GM19372 (cell line): ENCODE measurements around the gene LLGL1.

Source experiments
- ATAC-seq: cut with Tn5 transposase; IDR thresholded peaks from one replicate; pipeline ENCODE4 v1.9.1; 2021; ENCODE audit warnings: mild to moderate bottlenecking, low read depth, moderate library complexity; ENCODE audit not compliant: unreplicated experiment

LLGL1 gene

DNA sequence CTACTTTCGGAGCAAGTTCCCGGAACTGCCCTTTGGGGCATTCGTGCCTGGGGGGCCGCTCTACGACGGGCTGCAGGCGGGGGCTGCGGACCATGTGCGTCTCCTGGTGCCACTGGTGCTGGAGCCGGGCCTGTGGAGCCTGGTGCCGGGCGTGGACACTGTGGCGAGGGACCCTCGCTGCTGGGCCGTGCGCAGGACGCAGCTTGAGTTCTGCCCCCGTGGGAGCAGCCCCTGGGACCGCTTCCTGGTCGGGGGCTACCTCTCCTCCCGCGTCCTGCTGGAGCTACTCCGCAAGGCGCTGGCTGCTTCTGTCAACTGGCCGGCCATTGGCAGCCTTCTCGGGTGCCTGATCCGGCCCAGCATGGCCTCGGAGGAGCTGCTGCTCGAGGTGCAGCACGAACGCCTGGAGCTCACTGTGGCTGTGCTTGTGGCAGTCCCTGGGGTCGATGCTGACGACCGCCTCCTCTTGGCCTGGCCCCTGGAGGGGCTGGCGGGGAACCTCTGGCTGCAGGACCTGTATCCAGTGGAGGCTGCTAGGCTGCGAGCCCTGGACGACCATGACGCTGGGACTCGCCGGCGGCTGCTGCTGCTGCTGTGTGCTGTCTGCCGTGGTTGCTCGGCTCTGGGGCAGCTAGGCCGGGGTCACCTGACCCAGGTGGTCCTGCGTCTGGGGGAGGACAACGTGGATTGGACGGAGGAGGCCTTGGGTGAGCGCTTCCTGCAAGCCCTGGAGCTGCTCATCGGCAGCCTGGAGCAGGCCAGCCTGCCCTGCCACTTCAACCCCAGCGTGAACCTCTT is 38.6 kb downstream of the LLGL1 start:
- no peak for ATAC-seq

DNA sequence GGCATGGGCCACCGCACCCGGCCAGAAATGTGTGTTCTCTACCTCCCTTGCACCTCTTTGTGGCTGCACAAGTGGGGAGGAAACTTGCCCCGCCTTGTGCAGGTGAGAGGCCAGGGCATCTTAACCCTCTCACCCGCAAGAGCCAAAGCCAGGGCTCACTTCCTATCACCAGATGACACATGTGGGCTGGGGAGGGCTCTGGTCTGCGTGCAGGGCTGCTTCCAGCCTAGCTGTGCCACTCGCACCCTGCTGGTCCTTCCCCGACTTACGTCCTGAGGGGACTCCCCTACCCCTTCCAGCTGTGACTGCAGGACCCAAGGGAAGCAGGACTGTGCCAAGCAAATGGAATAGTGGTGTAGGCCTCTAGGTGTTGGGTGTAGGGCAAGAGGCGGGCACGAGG is 41.9 kb downstream of the LLGL1 start:
- ATAC-seq: no peak

DNA sequence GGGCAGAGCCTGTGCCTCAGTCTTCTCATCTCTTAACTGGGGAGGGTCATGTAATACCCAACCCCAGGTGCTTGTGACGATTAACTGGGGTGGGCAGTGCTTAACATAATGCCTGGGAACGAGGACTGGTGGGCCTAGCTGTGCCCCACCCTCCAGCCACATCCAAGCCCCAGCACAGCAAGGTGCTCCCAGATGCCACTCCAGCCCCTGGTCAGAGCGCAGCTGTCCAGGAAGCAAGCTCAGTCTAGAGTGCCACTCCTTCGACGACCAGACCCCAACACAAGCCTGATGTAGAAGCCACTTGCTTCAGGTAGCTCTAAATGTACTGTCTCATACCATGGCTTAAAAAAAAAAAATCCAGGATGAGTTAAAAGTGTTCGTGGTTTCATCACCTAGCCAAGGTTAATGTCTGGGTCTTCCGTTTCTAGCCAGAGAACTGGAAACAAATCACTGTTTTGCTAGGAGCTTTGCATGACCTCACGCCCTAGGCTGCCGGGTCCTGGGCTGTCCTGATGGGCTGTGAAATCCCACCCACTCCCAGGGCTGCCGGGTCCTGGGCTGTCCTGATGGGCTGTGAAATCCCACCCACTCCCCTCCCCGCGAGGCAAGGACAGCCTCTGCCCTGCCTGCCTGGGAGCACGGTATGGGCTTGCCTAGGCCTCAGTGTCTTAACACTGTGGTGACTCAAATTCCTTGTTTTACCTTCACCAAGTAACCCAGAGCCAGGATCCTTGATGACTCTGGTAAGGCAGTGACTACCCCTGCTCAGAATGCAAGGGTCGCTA is 42.7 kb downstream of the LLGL1 start:
- ATAC-seq: no peak

DNA sequence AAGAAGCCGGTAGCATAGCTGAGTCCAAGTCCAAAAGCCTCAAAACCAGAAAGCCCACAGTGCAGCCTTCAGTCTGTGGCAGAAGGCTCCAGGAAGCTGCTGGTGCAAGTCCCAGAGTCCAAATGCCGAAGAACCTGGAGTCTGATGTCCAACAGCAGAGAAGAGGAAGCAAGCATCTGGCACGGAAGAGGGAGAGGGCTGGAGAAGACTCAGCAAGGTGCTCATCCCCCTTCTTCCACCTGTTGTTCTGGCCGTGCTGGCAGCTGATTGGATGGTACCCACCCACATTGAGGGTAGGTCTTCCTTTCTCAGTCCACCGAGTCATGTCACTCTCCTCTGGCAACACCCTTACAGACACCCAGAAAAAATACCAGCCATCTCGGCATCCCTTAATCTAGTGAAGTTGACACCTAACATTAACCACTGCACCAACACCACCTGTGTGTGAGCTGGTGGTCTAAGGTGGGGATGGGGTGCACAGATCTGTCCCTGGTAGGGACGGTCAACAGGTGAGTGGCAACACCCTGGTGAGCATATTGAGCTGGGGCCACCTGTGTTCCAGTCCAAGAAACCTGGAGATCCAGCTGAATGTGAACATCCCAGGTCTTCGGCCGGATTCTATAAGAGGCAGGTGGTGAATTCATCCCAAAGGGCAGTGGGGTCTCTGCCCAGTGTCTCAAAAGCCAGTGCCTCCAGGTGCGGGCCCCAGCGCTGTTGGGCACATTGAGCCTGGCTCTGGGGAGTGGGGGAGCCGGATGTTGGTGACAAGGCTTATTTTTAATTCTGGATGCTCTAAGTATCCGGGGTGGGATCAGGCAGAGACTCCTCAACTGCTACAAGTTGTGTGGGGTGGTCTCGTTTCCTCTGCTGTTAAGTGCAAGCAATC is 44.9 kb downstream of the LLGL1 start:
- no peak for ATAC-seq

DNA sequence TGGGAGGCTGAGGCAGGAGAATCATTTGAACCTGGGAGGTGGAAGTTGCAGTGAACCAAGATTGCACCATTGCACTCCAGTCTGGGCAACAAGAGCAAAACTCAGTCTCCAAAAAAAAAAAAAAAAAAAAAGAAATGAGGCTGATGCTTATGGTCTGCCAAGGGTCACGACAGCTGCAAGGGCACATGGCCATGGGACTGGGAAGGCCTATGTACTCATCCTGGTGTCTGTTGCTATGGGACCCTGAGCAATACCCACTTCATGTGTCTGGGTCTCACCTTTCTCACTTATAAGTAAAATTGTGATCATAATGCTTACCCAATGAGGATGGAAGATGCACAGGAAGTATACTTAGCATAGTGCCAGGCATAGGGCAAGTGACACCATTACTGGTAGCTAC is 51.6 kb downstream of the LLGL1 start:
- ATAC-seq: no peak

DNA sequence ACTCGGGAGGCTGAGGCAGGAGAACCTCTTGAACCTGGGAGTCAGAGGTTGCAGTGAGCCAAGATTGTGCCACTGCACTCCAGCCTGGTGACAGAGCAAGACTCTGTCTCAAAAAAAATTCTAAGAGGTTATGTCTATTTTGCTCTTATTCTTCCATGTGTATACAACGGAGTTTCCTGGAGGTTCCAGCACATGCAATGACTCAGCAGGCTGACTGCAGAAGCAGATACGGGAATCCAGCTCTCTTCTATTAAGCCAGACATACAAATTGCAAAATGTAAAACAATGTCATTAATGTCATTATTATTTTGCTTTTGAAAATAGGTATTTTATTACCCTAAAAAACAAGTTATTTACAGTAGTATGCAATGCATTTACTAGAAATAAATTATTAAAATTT is 53.4 kb downstream of the LLGL1 start:
- no peak for ATAC-seq

DNA sequence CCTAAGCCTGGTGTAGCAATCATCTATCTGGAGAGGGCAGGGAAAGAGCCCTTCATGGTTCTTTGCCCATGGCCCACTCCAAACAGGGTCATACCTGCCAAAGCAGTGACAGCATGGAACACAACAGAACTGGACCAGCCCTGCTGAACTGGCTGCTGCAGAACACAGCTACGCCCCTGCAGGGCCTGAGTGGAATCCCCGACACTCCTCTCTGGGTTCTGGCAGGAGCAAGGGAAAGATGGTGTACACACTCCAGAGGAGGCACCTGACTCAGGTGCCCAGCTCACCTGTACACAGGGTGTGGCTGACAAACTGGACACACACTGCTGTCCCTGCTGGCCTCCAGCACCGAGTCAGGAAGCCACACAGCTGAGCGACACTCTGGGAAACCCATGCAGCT is 54.8 kb downstream of the LLGL1 start:
- ATAC-seq: no peak

DNA sequence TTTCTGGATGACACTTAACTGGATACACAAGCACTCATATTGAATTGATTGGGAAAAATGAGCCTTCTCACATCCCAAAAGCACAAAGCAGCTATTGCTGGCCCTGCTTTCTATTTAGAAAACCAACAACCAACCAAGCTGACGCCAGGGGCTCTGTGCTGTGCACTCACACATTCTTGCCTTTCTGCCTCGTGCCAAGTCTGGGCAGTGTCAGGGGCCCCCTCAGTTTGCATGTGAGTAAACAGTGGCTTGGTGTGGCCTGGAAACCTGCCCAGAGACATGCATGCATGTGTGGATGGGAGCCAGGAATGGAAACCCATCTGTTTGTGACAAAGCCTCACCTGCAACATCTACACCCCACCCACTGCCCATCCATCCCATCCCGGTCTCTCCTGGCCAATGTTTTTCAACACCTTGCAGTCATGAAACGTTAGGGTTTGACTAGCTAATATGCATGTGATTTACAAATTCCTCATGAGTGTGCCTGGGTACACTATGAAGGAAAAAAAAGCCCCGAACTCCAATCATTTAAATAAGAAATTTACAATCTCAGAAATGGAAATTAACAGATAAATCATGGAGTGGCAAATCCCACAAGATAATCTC is 55.4 kb downstream of the LLGL1 start:
- no peak for ATAC-seq

DNA sequence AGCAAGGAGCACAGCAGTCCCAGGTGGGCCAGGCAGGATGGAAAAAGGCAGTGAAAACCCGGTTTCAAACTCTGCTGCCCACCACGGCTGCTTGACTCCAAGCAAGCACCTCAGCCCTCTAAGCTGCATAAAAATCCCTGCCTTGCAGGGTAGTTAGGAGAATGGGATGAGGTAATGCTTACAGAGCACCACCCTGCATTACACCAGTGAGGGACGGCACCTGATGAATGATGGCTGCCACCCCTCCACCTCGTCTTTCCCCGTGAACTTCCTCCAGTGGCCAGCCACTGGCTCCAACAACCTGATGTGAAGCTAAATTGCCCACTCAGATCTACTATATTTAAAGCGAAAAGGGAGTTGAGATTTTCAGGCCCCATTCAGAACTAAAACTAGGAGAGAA is 56.4 kb downstream of the LLGL1 start:
- no peak for ATAC-seq

DNA sequence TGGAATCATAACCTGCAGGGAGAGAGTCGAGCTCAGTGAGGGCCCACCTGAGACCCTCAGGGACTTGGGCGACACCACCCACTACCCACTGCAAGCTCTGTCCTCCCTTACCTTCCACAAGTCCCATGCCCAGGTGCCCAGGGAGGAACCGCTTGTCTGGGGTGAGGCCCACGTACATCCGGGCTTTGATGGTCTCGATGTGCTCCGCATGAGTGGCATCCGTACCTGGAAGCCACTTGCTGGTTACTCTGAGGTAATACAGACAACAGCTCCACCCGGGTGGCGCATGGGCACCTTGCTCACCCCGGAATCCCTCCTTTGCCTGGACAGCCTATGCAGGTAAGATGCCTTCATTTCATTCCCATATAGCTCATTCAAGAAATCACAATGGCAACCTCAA is 59.9 kb downstream of the LLGL1 start:
- ATAC-seq: no peak

DNA sequence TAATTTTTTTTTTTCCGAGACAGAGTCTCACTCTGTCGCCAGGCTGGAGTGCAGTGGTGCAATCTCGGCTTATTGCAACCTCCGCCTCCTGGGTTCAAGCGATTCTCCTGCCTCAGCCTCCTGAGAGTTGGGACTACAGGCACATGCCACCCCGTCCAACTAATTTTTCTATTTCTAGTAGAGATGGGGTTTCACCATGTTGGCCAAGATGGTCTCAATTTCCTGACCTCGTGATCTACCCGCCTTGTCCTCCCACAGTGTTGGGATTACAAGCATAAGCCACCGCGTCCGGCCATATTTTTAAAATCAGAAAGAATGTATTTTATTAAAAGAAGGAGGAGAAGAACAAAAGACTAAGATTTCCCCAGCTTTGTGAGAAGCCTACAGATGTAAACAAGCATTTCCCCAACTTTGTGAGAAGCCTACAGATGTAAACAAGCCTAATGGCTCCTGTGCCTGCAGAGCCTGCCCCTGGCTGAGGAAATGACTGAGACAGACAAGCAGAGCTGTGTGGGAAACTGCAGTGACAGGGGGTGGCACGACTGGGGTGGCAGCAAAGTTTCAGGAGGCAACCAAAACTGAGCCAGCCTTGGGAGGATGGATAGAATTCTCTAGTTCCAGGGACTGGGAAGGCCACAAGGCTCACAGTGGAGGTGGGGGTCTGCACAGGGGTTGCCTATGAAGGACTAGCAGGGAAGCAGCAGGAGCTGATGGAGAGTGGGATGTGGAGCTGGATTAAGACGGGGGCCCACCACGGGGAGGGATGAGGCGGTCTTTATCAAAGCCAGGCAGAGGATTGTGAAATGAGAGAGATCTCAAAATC is 66.5 kb downstream of the LLGL1 start:
- ATAC-seq: no peak
